Measurements from ENCODE around the gene STXBP6. TPM values are rescaled to one million over a fixed set of nuclear protein-coding genes. Genes with fewer than 3 reads are reported as not detected.

Gene STXBP6
- total and polyA plus RNA-seq, 2 of the 13 experiments (the other 11 are each of a cell fraction or from before 2014, with no cell fraction given): 35.3 to 42.8 TPM

- no peak; the same call in 1 of the 2 replicates for TF ChIP-seq PRDM10 (CRISPR knock-in tag; IDR thresholded peaks at IDR 0.05; ENCODE audit: low read depth)
- peak; percentile 62; the same call in 1 of the 2 replicates for TF ChIP-seq GFI1 (CRISPR knock-in tag; IDR thresholded peaks at IDR 0.05; ENCODE audit: borderline replicate concordance)
- TF ChIP-seq ZNF777 (CRISPR knock-in tag; IDR thresholded peaks at IDR 0.05): 0 out of 2 replicates have a peak, but pooled peaks have one; percentile 8
- peak; percentile 92 for TF ChIP-seq ZFP1 (CRISPR knock-in tag; IDR thresholded peaks at IDR 0.05)
- TF ChIP-seq ZBTB3 (CRISPR knock-in tag; IDR thresholded peaks at IDR 0.05; ENCODE audit: borderline replicate concordance, low read depth): no peak
- TF ChIP-seq SIN3A (IDR thresholded peaks at IDR 0.05; ENCODE audit: borderline replicate concordance, low read depth, low read length): no peak
- no peak for TF ChIP-seq ZFP36L2 (CRISPR knock-in tag; IDR thresholded peaks at IDR 0.05)
- TF ChIP-seq MXD3 (CRISPR knock-in tag; IDR thresholded peaks at IDR 0.05): no peak
- TF ChIP-seq ZNF317 (CRISPR knock-in tag; IDR thresholded peaks at IDR 0.05): peak; percentile 96
- TF ChIP-seq KMT2B (CRISPR knock-in tag; IDR thresholded peaks at IDR 0.05): peak; percentile 37; the same call in 1 of the 2 replicates
- TF ChIP-seq AHDC1 (CRISPR knock-in tag; IDR thresholded peaks at IDR 0.05; ENCODE audit: borderline replicate concordance): peak; percentile 99
- peak; percentile 84; the same call in 1 of the 2 replicates for TF ChIP-seq MBD4 (IDR thresholded peaks at IDR 0.05; ENCODE audit: borderline replicate concordance, low read length)
- TF ChIP-seq SNAPC2 (CRISPR knock-in tag; IDR thresholded peaks at IDR 0.05): no peak; the same call in 1 of the 2 replicates
- TF ChIP-seq SP4 (CRISPR knock-in tag; IDR thresholded peaks at IDR 0.05): no peak; the same call in 1 of the 2 replicates
- TF ChIP-seq POGZ (CRISPR knock-in tag; IDR thresholded peaks at IDR 0.05): peak; percentile 85
- TF ChIP-seq SOX5 (CRISPR knock-in tag; IDR thresholded peaks at IDR 0.05; ENCODE audit: borderline replicate concordance): peak; percentile 85; the same call in 1 of the 2 replicates
- no peak for TF ChIP-seq HNRNPL (IDR thresholded peaks at IDR 0.05; ENCODE audit: low read depth, low read length)
- TF ChIP-seq KDM4B (CRISPR knock-in tag; IDR thresholded peaks at IDR 0.05): 0 out of 2 replicates have a peak, but pooled peaks have one; percentile 22
- peak; percentile 80; the same call in 1 of the 2 replicates for TF ChIP-seq FOXK1 (CRISPR knock-in tag; IDR thresholded peaks at IDR 0.05; ENCODE audit: borderline replicate concordance, low read depth)
- peak; percentile 97 for TF ChIP-seq FOXA3 (CRISPR knock-in tag; IDR thresholded peaks at IDR 0.05)
- 0 out of 2 replicates have a peak, but pooled peaks have one; percentile 66 for TF ChIP-seq ZSCAN12 (CRISPR knock-in tag; IDR thresholded peaks at IDR 0.05)
- no peak for TF ChIP-seq ZC3H13 (CRISPR knock-in tag; IDR thresholded peaks at IDR 0.05)
Observed at GRCh38 chr14:24839617-24840203, 210.2 kb downstream of the STXBP6 start (continued).

Measured in HepG2 (cell line).